Measurements from ENCODE around the gene POLDIP2.
"Not testable (repeated sequence)": the region's sequence is repeated elsewhere in the genome, so short reads cannot be mapped to it uniquely, and the experiment has no call there.

Gene POLDIP2

DNA sequence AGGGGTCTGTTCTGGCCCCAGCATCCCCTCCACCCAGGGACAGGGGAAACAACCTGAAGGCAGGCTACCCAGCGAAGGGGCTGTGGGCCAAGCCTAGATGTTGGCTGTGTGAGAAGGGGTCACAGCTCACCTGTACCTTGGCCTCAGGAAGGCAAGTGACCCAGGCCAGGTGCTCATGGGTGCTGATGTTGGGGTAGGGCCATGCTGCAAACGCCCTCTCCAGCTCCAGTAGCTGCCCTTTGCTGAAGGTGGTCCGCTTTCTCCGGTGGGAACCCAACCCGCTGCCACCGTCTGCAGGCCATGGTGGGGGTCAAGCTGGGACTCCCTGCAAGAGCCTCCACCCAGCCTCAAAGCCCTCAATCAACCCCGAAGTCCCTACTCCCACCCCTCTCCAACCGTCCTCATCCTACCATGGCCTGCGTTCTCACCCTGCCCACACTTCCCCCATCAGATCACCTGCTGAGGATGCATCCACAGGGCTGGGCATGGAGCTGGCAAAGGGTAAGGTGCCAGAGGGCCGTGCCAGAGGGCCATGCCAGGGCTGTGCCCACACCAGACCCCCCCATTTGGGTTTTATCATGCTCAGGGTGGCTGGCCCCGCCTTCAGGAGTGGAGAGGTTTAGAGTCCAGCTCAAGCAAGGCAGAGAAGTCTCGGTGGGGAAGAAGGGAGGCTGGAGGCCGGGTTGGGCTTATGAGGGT is 7.5 kb upstream of the POLDIP2 start, which contains the start of gene SEBOX:
Gene SEBOX, minus strand, starts transcription at position 535 of the 699 bp plus-strand sequence. Its CDS starts 48 bp downstream, at position 487.
- DNase-seq, result no peak

DNA sequence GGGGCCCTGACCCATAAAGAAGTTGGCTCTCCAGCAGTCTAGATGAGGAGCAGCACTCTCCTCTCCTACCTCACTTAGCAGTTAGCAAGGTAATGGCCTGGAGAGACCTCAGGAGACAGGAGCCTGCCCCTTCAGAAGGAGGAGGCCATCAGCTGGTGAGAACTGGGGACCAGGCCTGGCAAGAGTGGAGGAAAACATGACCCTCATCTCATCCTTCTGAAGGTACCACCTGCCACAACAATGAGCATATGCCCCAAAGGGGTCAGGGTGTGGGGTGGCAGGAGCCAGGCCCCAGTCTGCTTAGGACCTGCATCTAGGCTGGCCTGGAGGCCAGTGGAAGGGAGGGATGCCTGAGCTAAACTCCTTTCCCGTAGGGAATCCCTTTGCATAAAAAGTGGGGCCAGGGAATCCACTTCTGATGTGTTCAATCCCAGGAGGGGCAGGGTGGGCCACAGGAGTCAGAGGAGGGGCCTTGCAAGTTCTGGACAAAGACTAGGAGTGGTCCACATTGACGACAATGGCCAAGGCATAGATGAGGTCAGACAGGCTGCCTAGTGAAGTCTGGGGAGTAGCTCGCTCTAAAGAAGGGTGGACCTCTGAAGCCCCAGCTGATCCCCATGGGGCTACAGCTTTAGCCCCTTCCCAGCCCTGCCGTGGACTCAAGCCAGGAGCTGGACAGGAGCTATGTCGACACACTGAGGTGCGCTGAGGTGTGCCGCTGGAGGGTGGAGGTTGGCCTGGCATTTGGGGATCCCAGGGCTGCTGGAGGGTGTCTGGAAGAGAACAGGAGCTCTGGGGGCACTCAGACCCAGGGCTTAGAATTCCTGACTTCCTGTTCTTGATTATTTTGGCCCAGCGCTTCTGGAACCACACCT is 6.7 kb upstream of the POLDIP2 start:
- DNase-seq, result no peak

DNA sequence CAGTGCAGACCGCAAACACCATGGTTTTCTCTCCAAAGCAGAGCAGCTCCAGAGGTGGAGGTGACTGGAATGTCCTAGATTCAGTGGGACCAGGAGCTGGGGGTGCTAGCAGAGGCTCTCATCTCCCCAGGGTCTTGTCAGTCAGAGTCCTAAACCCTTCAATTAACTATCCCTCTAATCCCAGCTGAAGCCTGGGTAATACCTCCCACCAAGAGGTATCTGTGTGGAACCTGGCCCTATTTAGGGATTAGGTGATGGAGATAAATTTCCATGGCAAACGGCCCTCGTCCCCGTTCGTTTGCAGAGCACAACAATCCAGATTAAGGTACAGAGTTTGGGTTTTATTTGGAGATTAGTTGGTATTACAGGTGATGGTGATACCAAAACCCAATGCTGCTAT is 5.9 kb upstream of the POLDIP2 start:
- no peak for DNase-seq

DNA sequence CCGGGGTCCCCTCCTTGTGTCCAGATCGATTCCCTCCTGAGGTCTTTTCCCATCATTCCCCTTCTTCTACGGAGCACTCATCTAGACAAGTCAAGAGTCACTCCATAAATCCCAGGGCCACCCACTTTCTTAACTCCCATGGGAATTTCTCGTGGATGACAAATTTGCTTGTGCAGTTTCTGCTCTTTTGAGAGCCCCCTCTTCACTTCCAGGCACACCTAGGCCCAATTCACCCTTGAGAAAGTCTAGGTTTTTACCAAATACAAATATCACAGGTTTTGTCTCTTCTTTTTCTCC is 522 bp upstream of the POLDIP2 start:
- DNase-seq, result no peak

DNA sequence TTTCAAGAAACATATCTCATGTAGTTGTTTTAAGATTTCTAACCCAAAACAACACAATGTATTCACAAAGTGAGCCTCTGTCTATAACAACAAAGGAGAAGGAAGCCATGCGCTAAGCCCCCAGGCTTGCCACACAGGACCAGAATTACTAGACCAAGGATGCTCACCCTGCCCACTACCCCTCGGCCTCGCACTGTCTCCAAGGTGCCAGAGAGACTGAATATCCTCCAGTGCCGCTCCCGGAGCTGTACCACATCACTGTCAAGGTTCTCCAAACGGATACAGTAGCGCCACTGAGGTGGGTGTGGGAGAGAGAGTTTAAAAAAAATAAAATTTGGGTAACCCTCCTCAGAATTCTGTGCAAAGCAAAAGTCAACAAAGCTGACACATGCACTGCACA is 7.1 kb downstream of the POLDIP2 start:
- DNase-seq, result no peak

DNA sequence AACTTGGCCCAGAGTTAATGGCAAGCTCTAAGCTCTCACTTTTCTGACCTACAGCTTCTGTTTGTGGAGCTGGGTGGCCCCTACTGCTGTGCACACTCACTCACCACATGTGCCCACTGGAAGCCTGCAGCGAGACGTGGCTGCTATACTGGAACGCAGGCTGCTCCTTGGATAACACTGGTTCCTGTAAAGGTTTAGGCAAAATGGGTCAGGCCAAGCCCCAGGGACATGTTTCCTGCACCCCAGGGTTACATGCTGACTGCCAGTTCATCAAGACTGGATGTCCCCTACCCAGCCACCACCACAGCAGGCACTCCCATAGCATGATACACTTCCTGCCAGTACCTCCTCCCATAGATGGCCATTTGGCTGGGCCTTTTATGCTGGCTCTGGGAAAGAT is 8.3 kb downstream of the POLDIP2 start:
- no peak for DNase-seq

DNA sequence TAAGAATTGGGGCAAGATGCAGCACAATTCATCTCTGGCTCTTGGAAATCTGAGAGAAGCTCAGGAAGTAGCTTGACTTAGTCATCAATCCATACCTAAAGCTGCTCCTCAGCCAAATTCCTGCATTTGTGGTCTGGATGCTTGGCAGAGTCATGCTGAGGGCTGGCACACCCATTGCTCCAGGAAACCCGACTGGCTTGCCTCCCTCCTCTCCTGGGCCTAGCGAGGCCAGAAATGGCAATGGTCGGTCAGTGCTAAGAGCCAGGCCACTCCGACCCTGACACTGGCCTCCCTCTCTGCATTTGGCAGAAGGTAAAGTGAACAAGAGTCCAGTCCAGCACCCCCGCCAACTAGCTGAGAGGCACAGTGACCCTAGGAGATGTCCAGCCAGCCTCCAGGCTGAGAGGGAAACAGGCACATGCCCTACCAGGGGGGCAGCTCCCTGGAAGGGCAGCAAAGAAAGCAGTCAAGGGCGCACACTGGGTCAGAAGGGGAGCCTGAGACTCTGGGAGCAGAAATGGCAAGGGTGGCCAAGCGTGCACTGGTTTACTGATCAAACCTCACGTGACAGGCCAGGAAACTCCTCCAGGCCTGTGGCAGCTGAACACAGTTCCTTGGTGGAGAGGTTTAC is 10.0 kb downstream of the POLDIP2 start:
- DNase-seq, result no peak

DNA sequence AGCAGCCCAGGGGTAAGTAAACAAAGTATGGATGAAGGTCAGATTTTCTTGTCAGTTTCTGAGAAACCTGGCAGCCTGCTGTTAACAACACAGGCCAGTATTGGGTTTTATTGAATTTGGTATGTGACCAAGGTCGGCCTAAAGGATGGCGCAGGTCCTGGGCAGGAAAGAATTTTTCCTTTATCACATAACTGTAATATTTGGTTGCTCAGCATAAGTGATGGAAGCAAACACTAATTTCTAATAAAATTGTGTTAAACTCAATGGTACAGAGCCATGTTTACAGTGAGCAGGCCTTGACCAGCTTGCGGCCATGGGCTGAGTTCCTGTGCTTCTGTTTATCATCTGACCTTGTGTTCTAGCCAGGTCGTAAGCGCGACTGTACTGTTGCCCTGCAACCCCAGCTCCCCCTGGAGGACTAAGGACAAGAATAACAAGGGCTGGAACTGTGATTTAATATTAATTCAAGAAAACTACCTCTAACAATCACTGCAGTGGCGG is 10.5 kb downstream of the POLDIP2 start:
- no peak for DNase-seq

DNA sequence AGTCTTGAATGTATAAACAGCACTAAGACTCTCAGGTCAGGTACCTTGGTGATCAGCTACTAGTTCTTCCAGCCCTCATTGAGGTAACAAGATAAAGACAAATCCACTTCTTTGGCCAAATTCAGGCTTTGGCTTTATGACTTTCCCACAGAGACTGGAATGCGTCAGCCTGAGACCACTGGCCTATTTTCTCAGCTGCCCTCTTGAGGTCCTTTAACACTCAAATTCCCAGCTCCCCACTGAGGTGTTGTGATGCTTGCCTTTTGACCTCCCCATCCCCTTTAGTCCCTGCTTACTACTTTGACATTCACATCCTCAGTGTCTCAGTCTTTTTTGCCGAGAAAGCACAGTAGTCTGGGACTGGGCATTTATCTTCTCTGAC is 11.1 kb downstream of the POLDIP2 start:
- DNase-seq, result no peak

DNA sequence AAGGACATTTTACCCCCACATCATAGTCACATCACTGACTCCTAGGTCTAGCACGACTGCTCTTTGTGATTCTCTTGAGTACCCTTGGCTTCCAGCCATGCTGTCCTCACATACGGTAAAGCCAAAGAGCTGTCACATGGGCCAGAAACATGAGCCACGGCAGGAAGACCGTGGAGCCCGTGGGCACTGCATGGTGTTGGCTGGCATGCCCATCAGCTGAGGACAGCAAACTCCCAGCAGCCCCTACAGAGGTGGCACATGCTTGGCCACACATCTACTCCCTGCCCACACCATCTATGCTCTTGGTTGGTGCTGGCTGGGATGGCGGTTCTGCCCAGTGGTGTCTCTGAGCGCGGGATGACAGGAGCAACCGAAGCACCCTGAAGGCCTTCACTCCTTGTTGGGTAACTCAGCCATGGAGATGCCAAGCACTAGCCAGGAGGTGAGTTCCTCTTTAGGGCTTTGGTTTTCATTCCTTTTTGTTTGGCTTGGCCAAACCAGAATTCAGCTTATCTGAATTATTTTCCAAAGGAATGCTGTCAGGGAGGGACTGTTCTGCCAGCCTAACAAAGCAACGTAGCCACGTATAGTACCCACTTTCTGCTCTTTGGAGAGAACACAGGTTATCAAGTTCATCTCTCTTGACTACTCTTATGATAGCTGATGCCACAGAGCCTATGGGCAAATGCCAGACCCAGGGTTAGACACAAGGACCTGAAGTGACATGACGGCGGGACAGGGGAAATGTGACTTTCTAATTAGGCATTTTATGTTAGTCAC is 11.7 kb downstream of the POLDIP2 start:
- DNase-seq, result no peak

DNA sequence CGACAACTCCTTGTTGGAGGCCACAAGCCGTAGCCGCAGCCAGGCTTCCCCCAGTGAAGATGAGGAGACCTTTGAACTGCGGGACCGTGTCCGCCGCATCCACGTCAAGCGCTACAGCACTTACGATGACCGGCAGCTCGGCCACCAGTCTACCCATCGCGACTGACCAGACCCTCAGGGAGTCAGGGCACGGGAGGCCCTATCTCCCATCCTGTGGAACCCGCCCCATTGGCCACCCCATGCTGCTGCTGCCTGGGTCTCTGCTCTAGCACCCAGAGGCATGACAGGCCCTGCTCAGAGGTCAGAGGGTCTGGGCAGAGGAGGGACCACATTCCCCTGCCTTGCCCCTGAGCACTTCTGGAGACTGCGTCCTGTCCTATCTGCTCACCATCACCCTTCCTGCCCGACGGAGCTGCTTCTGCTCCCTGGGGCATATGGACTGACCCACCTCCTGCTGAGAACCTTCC is 12.9 kb downstream of the POLDIP2 start:
- DNase-seq, result no peak

DNA sequence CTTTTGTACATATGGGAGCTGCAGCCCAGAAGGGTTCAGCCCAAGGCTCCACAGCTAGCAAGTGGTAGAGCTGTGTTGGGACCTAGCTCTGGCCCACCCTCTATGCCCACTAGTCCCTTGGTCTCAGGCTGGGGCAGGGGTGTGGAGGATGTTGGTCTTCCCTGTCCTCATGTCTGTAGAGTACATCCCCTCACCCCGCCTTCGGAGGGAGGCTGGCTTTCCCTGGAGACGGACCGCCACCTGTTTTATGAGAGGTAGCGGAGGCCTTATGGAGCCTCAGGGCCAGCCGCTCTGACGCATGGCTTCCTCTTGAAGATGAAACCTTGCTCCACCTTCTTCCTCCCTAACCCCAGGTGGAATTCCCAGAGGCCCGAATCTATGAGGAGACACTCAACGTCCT is 13.3 kb downstream of the POLDIP2 start:
- DNase-seq, result no peak

DNA sequence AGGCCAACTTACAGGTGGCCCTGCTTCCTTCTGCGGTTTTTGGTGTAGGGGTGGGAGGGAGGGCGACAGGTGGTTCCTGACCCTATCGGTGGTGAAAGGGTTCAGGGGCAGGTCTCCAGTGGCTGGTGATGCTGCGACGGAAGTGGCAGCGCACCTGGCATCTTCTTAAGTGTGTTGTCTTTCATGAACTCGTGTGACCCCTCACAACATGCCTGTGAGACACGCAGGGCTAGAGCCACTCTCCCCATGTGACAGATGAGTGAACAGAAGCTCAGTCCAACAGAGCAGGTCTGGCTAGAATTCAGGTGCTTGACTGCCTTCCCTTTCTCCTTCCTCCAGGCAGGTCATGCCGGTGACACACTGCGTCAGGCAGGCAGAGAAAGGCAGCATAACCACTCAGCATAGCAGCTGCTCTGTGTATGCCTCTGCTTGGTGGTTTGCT is 13.8 kb downstream of the POLDIP2 start:
- no peak for DNase-seq

DNA sequence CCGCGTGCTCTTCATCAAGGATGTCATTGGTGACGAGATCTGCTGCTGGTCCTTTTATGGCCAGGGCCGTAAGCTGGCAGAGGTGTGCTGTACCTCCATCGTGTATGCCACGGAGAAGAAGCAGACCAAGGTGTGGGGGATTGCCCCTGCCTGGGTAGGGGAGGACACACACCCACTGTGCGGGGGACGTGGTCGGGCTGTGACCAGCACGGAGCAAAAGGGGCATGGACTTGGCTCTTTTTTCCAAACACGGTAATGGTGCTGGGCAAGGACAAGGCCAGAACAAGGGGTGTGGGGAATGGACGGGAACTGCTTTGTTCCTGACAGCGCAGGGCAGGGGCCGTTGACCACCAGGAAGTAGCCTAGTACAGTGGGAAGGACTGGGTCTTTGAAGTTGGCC is 15.0 kb downstream of the POLDIP2 start:
- no peak for DNase-seq

DNA sequence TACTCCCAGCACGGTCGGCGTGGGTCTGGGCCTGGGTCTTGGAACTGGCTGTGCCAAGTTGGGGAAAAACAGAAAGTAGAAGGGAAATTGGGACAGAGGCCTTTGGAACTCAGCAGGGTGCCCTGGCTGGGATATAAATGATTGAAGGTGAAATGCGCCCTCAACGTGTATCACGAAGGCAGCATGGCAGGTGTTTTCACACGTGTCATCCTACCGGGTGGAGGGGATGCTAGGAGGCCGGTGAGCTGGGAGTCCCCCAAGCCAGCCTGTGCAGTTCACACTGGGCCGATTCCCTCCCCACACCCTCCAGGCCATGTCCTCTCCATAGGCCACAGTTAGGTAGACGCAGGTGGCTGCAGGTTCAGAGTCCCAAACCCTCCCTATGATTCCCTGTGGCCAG is 15.8 kb downstream of the POLDIP2 start:
- DNase-seq, result no peak

DNA sequence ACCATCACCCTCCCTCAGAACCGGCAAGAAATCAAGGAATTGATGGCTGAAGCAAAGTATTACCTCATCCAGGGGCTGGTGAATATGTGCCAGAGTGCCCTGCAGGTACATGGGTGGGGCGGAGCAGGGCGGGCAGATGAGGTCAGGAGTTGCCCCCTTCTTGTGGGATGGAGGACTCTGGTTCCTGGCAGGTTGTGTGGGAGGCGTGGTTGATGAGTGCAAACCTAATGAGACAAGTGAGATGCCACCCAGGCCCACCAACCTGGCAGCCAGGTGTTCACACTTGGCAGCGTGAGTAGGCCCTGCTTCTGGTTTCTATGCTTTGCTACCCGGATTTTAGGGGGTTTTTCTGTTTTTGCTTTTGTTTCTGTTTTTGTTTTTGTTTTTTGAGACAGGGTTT is 17.0 kb downstream of the POLDIP2 start:
- DNase-seq, result no peak

DNA sequence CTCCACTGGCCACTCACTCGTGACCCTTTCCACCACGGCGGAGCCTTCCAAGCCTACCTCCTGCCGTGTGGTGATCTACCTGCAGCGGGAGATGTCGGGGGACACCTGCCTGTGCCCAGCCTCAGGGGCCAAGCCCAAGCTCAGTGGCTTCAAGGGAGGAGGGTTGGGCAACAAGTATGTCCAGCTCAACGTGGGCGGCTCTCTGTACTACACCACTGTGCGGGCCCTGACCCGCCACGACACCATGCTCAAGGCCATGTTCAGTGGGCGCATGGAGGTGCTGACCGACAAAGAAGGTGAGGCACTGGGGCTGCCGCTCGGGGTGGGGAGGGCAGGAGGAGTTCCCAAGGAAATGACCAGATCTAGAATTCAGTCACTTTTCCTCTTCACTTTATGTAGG is 17.9 kb downstream of the POLDIP2 start:
- DNase-seq, result no peak

DNA sequence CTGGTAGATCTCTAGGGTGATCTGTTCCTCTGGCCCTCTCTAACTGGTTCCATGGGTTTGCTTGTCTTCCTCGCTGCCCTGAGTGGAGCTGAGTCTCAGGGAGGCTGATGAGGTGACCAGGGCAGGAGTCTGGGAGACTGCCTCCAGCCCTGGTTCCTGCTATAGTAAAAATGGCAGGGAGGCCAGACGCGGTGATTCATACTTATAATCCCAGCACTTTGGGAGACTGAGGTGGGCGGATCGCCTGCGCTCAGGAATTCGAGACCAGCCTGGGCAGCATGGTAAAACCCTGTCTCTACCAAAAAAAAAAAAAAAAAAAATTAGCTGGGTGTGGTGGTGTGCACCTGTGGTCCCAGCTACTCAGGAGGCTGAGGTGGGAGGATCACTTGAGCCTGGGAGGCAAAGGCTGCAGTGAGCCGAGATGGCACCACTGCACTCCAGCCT is 18.5 kb downstream of the POLDIP2 start:
- DNase-seq, result not testable (repeated sequence)

DNA sequence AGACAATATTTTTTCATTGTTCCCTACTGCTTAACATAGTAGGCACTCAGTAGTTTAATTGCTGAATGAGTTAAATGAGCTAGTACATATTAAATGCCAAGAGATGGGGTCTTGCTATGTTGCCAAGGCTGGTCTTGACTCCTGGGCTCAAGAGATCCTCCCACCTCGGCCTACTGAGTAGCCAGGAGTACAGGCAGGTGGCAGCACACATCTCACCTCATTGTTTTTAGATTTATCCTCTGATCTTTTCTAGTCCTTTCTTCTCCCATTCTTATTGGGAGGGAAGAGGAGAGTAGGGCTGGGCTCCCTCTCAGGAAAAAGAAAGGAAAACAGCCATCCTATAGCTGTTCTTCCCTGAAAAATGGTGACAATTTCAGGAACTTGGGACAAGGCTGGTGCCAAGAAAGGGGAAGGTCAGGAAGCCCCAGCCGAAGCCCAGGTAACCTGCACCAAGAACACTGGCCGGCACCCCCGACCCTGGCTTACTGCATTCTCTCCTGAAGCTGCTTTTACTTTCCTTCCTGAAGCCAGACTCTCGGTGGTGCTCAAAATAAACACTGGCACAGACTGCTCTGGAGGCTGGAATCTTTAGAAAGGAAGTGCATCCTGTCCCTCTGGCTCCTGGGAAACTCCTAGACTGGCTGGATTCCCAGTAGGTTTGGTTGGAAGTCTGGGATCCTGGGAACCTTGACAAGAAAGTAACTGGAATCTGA is 19.1 kb downstream of the POLDIP2 start:
- DNase-seq, result no peak

DNA sequence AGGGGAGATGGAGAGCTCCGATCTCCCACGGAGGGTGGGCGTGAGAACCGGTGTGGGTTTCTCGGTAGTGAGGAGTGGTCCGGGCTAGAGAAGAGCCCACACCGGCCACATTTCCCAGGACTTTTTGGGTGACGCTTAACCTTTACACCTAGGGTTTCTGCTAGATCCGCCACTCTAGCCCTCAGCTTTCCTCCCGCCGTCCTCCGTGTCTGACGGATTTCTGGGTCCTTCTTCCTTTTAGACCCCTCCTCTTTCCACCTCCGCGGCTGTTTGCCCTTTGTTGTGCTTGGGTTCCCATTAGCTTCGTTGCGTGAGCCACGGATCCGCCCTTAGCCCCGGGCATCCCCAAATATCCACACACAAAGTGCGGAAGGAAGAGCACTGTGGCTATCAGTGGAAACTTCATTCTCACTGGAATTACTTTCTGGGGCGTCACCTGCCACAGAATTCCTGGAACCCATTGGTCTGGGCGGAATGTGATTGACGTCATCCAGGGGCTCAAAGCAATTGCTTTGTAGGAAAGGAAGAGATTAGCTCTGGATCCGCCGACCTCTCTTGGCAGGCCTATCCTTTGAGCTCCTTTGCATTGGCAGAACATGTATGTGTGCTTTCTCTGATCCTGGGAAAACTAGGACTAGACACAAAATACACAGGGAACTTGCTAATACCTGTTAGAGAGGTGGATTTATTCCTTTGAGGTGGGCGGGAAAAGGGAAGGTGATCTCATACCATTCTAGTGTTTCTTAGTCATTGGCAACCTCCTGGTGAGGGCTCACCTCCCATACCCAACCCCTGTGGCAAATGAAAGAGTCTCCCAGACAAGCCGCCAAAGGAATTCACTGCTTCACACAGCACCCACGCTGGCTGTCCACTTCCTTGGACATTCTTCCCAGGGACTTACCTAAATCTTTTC is 21.1 kb downstream of the POLDIP2 start:
- peak in 3 of 6 experiments; percentile 19 to 27 (median 23) for DNase-seq
